Midbrain (tissue), 1 donor: ENCODE data around the gene TPSG1.

Experiments used
- DNase-seq: peaks from one replicate; lab custom pipeline; 2025; lab: John Stamatoyannopoulos, UW

Gene TPSG1

GRCh38 chr16:1176280-1176897, 48.7 kb downstream of the TPSG1 start:
- DNase-seq: no peak

- no peak for DNase-seq
Measured at GRCh38 chr16:1175566-1176279, 49.3 kb downstream of the TPSG1 start.

DNA sequence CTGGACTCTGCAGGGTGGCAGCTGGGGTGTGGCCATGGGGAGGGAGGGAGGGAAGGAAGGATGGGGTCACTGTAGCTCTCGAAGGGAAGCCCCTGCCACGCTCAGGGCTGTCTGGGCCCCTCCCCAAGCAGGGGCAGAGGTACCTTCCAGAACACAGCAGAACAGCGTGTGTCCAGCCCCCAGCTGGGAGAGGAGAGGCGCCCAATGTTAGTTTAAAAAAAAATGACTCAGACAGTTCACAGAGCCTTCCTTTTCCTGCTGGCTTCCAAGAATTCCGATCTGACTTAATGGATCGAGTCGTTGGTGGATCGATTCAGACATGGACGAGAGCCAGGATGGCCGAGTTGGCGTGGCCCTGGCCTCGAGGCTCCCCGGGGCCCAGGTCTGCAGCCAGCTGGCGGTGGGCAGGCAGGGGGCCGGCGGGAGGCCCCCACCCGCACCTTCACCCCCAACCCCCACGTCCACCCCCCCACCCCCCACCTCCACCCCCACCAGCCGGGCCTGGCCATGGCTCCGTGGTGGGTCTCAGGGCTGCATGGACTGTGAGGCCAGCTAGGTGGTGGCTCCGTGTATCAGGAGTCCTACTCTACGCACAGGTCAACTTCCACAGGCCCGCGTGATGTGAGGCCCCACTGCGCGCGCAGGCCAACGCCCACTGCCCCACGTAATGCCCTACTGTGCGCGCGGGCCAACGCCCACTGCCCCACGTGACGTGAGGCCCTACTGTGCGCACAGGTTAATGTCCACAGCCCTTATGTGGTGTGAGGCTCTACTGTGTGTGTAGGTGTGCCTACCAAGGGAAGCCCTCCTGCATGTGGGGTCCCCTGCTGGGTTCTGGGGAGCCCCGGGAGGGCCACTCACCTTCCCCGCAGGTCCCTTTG, 50.4 kb downstream of the TPSG1 start:
- no peak for DNase-seq

GRCh38 chr16:1173788-1174451, 51.1 kb downstream of the TPSG1 start:
- no peak for DNase-seq

DNA sequence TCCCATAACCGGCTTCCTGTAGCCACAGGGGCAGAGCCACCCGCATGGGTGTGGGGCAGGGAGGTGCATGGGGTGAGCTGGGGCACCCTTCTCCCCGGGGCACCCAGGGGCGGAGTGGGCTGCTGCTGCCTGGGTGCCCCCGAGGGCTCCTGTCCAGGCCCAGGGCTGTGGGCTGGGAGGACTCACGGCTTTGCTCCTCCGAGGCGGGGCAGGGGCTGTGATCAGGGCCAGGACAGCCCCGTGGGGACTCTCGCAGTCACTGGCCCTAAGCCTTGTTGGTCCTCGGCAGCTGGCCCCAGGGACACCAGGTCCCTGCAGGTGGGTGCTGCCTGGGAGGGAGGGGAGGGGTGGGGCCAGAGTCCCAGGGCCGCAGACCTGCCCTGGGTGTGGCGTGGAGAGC, 52.4 kb downstream of the TPSG1 start:
- DNase-seq: no peak

DNA sequence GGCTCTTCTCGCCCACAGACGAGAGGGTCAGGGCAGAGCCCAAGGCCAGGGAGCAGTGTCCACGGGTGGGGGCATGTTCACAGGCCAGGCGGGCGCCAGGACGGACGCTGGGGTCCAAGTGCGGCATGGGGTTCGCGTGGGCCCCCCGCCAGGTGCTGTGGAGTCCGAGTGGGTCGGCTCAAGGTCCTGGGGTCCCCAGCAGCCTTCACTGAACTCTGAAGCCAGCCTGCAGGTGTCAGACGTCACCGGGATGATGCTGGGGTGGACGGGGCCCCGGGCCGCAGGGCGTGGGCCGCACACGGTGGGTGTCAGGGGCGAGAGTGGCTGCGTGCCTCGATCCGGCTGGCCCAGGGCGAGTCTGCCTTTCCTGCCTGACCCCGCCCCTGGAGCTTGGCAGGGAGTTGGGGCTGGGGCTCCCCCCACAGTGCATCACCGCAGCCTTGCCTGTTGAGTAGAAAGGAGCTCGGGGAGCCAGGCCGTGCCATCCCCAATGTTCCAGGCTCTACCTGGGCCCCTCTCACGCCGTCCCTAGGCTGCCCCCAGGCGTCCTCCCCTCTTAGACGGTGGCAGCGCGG, 53.1 kb downstream of the TPSG1 start:
- DNase-seq: no peak
